Measurements from ENCODE around the gene GNA12. TPM values are rescaled to one million over a fixed set of nuclear protein-coding genes. Genes with fewer than 3 reads are reported as not detected.
"Not testable (repeated sequence)": the region's sequence is repeated elsewhere in the genome, so short reads cannot be mapped to it uniquely, and the experiment has no call there.

GNA12 gene
- total RNA-seq, 1 donor from 2014 or later: 54.6 TPM

GRCh38 chr7:2724453-2725177 lies 119.5 kb downstream of the GNA12 start:
- intact Hi-C loops (cut with micrococcal nuclease): loop anchor here (5.0 kb wide), 2 partner anchors 33 to 98 kb away; no protein-coding TSS in a partner anchor
- no peak overlapping the region for H3K4me3 Mint-ChIP-seq
- H3K27me3 Mint-ChIP-seq: no peaks in the 10 kb centered on the region
- TF ChIP-seq, protein P1, sequence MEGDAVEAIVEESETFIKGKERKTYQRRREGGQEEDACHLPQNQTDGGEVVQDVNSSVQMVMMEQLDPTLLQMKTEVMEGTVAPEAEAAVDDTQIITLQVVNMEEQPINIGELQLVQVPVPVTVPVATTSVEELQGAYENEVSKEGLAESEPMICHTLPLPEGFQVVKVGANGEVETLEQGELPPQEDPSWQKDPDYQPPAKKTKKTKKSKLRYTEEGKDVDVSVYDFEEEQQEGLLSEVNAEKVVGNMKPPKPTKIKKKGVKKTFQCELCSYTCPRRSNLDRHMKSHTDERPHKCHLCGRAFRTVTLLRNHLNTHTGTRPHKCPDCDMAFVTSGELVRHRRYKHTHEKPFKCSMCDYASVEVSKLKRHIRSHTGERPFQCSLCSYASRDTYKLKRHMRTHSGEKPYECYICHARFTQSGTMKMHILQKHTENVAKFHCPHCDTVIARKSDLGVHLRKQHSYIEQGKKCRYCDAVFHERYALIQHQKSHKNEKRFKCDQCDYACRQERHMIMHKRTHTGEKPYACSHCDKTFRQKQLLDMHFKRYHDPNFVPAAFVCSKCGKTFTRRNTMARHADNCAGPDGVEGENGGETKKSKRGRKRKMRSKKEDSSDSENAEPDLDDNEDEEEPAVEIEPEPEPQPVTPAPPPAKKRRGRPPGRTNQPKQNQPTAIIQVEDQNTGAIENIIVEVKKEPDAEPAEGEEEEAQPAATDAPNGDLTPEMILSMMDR (IDR thresholded peaks at IDR 0.05): no peak
- peaks cover 23% of the 10 kb centered on the region for H3K4me1 Mint-ChIP-seq
- peaks cover 45% of the 10 kb centered on the region for H3K36me3 Mint-ChIP-seq (ENCODE audit: low read depth)
- CTCF ChIA-PET: interaction anchor here (1.7 kb wide), 1 partner anchor 15 kb away, joined by 6 read pairs; no protein-coding TSS in a partner anchor
- no peaks in the 10 kb centered on the region for H3K9me3 Mint-ChIP-seq
- POLR2A ChIA-PET: interaction anchor here (1.2 to 1.3 kb wide), 2 partner anchors 14 to 118 kb away, joined by 3 read pairs; no protein-coding TSS in a partner anchor
- ATAC-seq (ENCODE audit: low read depth): no peak
- H3K27ac Mint-ChIP-seq: no peak overlapping the region
- DNase-seq: no peak

- not testable (repeated sequence) for H3K27ac Mint-ChIP-seq; H3K4me3 Mint-ChIP-seq; H3K9me3 Mint-ChIP-seq; DNase-seq; ATAC-seq (ENCODE audit: low read depth); H3K27me3 Mint-ChIP-seq
- ChIA-PET CTCF (interaction anchor here (1.7 kb wide), 1 partner anchor 14 kb away, joined by 6 read pairs; no protein-coding TSS in a partner anchor), POLR2A (interaction anchor here (1.2 to 1.9 kb wide), 3 partner anchors 14 to 118 kb away, joined by 3 to 4 read pairs (median 3); no protein-coding TSS in a partner anchor)
- H3K4me1 Mint-ChIP-seq: peaks cover 26% of the 10 kb centered on the region
- peaks cover 41% of the 10 kb centered on the region for H3K36me3 Mint-ChIP-seq (ENCODE audit: low read depth)
- intact Hi-C loops (cut with micrococcal nuclease): loop anchor here (5.0 kb wide), 2 partner anchors 33 to 98 kb away; no protein-coding TSS in a partner anchor
These were observed 120.1 kb downstream of the GNA12 start for GRCh38 chr7:2724036-2724435.

GRCh38 chr7:2723138-2723850 lies 120.8 kb downstream of the GNA12 start:
- TF ChIP-seq, protein P1 (IDR thresholded peaks at IDR 0.05): no peak
- peaks cover 33% of the 10 kb centered on the region for H3K4me1 Mint-ChIP-seq
- intact Hi-C loops (cut with micrococcal nuclease): loop anchor here (5.0 kb wide), 2 partner anchors 34 to 99 kb away; no protein-coding TSS in a partner anchor
- peaks cover 40% of the 10 kb centered on the region for H3K36me3 Mint-ChIP-seq (ENCODE audit: low read depth)
- ChIA-PET POLR2A (interaction anchor here (1.2 to 1.9 kb wide), 3 partner anchors 13 to 119 kb away, joined by 3 to 4 read pairs (median 3); no protein-coding TSS in a partner anchor), CTCF (interaction anchor here (1.7 kb wide), 1 partner anchor 14 kb away, joined by 6 read pairs; no protein-coding TSS in a partner anchor)
- H3K4me3 Mint-ChIP-seq: no peak overlapping the region
- no peaks in the 10 kb centered on the region for H3K9me3 Mint-ChIP-seq
- DNase-seq (no peak), ATAC-seq (ENCODE audit: low read depth) (no peak)
- H3K27ac Mint-ChIP-seq: no peak overlapping the region
- no peaks in the 10 kb centered on the region for H3K27me3 Mint-ChIP-seq

DNA sequence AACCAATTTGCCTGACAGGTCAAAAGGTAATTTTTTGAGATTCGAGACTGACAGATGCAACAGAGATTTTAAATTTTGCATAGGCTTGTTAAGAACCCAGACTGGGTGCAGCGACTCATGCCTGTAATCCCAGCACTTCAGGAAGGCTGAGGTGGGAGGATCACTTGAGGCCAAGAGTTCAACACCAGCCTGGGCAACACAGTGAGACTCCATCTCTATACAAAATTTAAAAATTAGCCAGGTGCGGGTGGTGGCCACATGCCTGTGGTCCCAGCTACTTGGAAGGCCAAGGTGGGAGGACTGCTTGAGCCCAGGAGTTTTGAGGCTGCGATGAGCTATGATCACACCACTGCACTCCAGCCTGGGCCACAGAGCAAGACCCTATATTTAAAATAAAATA lies 121.5 kb downstream of the GNA12 start:
- peaks cover 39% of the 10 kb centered on the region for H3K36me3 Mint-ChIP-seq (ENCODE audit: low read depth)
- ATAC-seq (ENCODE audit: low read depth): no peak
- ChIA-PET CTCF (no interaction called here), POLR2A (interaction anchor here (1.9 kb wide), 1 partner anchor 17 kb away, joined by 4 read pairs; no protein-coding TSS in a partner anchor)
- intact Hi-C loops (cut with micrococcal nuclease): loop anchor here (5.0 kb wide), 2 partner anchors 35 to 100 kb away; no protein-coding TSS in a partner anchor
- no peak overlapping the region for H3K4me3 Mint-ChIP-seq
- no peak for DNase-seq
- no peaks in the 10 kb centered on the region for H3K9me3 Mint-ChIP-seq
- H3K27ac Mint-ChIP-seq: no peak overlapping the region
- H3K4me1 Mint-ChIP-seq: peaks cover 39% of the 10 kb centered on the region
- no peaks in the 10 kb centered on the region for H3K27me3 Mint-ChIP-seq
- TF ChIP-seq, protein P1 (IDR thresholded peaks at IDR 0.05): no peak

DNA sequence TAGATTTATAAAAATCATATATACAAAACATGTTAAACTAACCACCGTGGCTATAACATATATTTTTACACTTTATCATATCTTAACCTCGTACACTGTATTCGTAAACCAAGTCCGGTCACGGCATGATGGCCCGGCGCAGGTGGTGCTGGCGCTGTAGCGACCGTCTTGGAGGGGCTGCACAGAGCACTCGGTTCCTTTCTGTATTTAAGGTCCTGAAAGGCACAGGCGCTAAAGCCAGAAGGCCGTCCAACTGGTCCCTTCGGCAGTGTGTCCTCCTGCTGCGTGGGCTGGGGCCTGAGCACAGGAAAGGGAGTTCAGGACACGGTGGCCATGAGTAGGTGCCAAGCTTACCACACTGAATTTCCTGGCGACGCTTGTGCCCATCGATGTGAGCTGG lies 122.3 kb downstream of the GNA12 start:
- Mint-ChIP-seq H3K4me1 (peaks cover 46% of the 10 kb centered on the region), H3K27me3 (no peaks in the 10 kb centered on the region), H3K9me3 (no peaks in the 10 kb centered on the region), H3K27ac (no peak overlapping the region), H3K36me3 (ENCODE audit: low read depth) (peaks cover 38% of the 10 kb centered on the region), H3K4me3 (no peak overlapping the region)
- TF ChIP-seq, protein P1 (IDR thresholded peaks at IDR 0.05): no peak
- ChIA-PET POLR2A (interaction anchor here (1.0 kb wide), 1 partner anchor 9 kb away, joined by 4 read pairs; no protein-coding TSS in a partner anchor), CTCF (interaction anchor here (1.5 kb wide), 1 partner anchor 36 kb away, joined by 6 read pairs; no protein-coding TSS in a partner anchor)
- DNase-seq (no peak), ATAC-seq (ENCODE audit: low read depth) (no peak)
- intact Hi-C loops (cut with micrococcal nuclease): loop anchor here (2.0 to 5.0 kb wide), 5 partner anchors 13 to 143 kb away; no protein-coding TSS in a partner anchor

Measured in activated B cell treated with CpG ODN at 0.5 μM for 24 hours (primary cell).